WI38 (cell line): Measurements from ENCODE around the gene PRKAB1.

Experiments used
- H3K4me3 ChIP-seq: 2 replicates; pipeline ENCODE4 v1.5.1; 2011; ENCODE audit warnings: low read depth, mild to moderate bottlenecking, control low read depth, low read length
- CTCF ChIP-seq: IDR thresholded peaks from 2 replicates; pipeline ENCODE4 v1.5.1; 2012; ENCODE audit warnings: low read depth, mild to moderate bottlenecking, control low read depth, low read length

The PRKAB1 gene

GRCh38 chr12:119686355-119686754, 18.4 kb downstream of the PRKAB1 start:
- TF ChIP-seq CTCF: no peak

DNA sequence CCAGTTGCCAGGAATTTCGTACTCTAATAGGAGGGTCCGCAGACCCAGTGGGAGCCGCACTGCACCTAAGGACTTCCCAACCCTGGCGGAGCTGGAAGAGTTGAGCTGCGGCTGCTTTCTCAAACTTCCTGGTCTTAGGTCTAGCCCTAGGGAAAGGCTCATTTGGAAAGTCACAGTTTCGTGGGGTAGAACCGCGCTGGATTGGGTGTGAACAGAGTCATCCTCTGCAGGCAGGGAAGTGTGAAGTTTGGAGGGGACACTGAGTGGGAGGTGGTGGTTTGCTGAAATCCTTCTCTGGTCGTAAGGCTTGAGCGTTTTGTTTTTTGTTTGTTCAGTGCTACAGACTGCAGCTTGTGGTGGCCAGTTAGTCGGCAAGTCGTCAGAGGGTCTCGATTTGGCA, 18.8 kb downstream of the PRKAB1 start:
- TF ChIP-seq CTCF: no peak
- H3K4me3 ChIP-seq: no peak overlapping the region

More at GRCh38 chr12:119686355-119686754, 18.4 kb downstream of the PRKAB1 start:
- no peak overlapping the region for H3K4me3 ChIP-seq

DNA sequence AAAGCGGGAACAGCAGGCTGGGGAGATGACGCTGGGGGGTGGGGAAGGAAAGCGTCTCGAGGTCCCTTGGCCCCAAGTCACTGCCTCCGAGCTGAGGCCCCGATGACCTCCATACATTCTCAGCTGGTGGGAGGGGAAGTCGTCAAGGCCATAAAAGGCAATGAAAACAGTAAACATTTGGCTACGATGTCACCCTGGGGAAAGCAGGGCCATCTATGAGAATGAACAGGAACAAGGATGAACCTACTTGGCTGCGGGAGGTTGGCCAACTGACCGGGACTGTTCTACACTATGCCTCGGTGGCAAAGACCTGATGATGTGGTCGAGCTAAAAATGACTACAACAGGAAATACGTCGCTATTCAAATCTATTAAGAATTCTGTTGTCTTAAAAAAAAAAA, 19.5 kb downstream of the PRKAB1 start:
- H3K4me3 ChIP-seq: no peak overlapping the region
- TF ChIP-seq CTCF: no peak

DNA sequence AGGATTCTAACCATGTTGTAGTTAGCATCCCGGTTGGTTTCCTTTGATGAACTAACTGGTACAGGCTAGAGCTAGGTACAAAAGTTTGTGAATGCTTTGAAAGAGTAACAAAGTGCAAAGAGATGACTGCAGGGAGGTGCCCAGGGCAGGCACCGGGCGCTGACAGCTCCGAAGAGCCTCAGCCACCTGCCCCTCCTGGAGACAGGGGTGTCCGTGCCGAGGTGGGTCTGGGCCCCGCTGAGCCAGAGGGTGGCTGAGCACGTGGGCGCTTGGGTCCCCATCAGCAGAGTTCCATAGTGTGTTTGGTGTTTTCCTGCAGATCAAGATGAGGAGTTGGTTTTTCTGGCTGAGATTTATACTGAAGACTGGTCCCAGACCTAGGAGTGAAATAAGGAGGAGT, 19.9 kb downstream of the PRKAB1 start:
- TF ChIP-seq CTCF: no peak
- H3K4me3 ChIP-seq: no peak overlapping the region

GRCh38 chr12:119689935-119690500, 22.1 kb downstream of the PRKAB1 start:
- H3K4me3 ChIP-seq: no peak overlapping the region
- TF ChIP-seq CTCF: no peak

DNA sequence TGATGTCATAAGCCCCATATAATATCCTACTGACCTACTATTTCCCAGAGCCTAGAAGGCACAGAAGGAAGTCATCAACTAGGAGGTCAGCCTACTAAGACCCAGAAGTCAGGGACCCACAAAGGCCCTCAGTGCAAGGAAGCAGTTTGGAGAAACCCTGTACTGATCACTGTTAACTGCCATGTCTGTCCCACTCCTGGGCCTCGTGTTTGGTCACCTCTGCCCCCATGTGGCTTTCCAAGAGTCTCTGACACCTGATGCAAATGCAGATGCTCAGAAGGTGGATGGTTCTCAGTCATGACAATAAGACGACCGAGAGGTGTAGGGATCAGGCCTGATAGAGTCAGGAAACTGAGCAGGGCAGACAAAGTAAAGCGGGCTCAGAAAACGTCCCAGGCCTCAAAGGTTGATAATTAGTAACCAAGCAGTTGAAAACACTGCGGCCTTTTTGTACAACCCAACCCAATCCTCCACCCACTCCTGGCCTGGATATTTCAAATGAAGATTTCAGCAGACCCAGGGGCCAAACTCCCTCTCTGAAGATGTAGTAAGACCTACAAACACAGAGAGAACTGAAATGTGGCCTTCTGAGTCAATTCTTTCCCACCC, 23.4 kb downstream of the PRKAB1 start:
- no peak overlapping the region for H3K4me3 ChIP-seq
- TF ChIP-seq CTCF: no peak

DNA sequence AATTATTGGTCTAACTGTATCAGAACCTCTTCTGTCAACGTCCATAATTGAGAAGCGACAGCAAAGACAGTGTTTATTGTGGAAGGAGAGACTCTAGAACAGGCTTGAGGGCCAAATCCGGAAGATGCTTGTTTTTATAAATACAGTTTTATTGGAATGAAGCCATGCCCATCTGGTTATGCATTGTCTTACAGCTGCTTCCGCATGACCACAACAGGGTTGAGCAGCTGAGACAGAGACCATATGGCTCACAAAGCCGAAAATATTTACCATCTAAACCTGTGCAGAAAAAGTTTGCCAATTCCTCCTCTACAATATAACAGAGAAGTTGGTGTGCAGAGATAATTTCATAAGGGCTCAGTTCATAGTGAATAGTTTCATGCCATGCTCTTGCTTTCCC, 24.5 kb downstream of the PRKAB1 start:
- no peak overlapping the region for H3K4me3 ChIP-seq
- TF ChIP-seq CTCF: no peak
